Measurements from ENCODE around the gene SLC29A1.
"Not testable (repeated sequence)": the region's sequence is repeated elsewhere in the genome, so short reads cannot be mapped to it uniquely, and the experiment has no call there.

SLC29A1 gene

DNA sequence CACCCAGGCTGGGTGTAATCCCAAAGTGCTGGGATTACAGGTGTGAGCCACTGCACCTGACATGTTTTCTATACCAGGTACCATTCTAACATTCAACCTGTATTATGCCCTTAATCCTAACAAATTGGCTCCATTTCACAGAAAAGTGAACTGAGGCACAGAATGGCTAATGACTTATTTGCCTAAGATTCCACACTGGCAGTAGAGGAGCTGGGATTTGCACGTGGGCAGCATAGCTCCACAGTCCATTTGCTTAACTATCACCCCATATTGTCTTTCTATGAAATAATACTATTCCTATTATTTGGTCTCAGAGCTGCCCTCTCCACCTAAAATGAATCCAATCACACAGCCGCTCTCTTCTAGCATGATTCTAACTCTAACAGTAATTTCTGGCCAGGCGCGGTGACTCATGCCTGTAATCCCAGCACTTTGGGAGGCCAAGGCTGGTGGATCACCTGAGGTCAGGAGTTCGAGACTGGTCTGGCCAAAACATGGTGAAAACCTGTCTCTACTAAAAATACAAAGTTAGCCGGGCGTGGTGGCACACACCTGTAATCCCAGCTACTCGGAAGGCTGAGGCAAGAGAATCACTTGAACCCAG, 30.0 kb upstream of the SLC29A1 start:
- in situ Hi-C loops (cut with MboI; ENCODE audit: low sequenced_read_pairs) = no loop called here

DNA sequence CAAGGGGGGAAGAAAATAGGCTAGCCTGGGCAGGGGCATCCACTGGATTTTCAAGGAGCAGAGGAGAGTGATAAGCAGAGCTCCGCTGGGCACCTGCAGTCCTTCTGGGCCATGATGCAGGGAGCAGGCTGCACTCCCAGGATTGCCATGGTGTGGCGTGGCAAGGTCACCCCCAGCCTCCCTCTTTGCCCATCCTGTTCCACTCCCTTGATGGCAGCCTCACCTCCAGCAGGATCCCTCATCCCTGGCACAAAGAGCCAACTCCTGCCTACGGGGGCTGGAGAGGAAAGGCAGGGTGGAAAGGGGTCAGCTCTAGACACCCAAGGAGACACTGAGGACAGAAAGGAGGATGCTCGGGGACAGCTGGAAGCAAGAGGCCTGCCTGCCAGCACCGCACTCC, 29.1 kb upstream of the SLC29A1 start:
- in situ Hi-C loops (cut with MboI; ENCODE audit: low sequenced_read_pairs) = no loop called here

DNA sequence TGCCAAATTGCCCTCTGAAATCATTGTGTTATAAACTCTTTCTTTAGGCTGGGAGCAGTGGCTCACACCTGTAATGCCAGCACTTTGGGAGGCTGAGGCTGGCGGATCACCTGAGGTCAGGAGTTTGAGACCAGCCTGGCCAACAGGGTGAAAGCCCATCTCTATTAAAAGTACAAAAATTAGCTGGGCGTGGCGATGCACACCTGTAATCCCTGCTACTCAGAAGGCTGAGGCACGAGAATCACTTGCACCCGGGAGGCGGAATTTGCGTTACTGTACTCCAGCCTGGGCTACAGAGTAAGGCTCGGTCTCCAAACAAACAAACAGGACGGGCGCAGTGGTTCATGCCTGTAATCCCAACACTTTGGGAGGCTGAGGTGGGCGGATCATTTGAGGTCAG, 27.0 kb upstream of the SLC29A1 start:
- in situ Hi-C loops (cut with MboI; ENCODE audit: low sequenced_read_pairs) = not testable (repeated sequence)

DNA sequence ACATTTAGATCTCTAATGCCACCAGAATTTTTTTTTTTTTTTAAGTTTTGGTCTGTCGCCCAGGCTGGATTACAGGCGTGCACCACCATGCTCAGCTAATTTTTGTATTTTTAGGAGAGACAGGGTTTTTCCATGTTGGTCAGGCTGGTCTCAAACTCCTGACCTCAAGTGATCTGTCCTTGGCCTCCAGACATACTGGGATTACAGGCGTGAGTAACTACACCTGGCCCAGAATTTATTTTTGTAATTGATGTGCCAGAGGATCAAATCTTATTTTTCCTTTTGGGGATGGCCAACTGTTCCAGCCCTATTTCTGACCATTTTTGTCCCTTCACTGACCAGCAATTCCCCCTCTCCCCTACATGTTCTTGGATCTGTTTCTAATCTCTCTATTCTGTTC, 24.7 kb upstream of the SLC29A1 start:
- in situ Hi-C loops (cut with MboI; ENCODE audit: low sequenced_read_pairs) = no loop called here

DNA sequence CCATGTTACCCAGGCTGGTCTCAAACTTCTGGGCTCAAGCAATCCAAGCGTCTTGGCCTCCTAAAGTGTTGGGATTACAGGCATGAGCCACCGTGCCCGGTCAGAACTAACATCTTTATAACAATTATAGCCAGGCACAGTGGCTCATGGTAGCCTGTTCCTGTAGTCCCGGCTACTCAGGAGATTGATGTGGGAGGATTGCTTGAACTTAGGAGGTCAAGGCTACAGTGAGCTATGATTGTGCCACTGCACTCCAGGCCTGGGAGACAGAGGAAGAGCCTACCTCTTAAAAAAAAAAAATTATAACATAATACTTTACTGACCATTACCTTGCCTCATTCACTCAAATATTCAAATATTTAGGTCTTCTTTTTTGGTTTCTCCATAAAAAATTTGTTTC, 23.5 kb upstream of the SLC29A1 start:
- in situ Hi-C loops (cut with MboI; ENCODE audit: low sequenced_read_pairs) = no loop called here

DNA sequence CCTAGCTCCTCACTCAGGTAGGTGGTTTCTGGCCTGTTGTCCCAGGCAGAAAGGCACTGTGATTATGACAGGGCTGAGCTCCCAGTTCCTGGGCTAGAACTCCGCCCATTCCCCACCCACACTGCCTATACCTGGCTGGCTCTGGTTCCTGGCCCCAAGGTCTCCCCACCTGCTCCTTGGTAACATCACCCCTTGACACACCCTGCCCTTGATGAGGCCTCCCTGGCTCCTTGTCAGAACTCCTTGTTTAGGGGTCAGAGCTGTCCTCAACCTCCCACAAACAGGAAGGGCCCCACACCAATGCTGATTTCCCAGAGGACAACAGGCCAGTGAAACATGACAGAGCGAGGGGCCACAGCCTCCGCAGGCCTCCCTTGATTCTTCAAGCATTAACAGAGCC, 22.2 kb upstream of the SLC29A1 start:
- in situ Hi-C loops (cut with MboI; ENCODE audit: low sequenced_read_pairs) = no loop called here

DNA sequence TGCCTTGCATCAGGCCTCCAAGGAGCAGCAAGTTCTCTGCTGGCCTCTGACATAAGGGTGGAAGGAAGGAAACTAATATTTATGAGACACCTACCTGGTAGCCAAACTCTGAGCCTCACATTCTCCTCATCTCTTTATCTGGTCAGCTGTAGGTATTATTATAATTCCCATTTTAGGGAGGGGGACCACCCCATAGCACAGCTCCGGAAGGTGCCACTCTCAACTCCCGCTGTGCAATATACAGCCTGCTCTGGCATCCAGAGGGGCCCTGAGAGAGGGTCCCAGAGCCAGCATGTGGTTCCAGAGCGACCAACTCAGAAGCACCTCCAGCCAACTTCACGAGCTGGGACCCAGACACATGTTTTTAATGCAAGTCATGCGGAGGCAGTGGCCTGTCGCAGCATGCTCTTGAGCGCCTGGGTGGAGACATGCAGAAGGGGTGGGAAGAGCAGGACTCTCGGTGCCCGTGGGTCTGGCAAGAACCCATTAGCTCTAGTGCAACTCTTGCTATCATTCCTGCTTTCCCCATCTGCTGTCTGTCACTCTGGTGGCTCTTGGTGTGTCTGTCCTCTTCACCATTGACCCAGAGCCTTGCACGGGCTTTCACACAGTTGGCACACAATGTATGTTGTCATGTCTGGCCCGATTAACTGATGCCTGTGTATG, 21.6 kb upstream of the SLC29A1 start:
- in situ Hi-C loops (cut with MboI; ENCODE audit: low sequenced_read_pairs) = no loop called here

DNA sequence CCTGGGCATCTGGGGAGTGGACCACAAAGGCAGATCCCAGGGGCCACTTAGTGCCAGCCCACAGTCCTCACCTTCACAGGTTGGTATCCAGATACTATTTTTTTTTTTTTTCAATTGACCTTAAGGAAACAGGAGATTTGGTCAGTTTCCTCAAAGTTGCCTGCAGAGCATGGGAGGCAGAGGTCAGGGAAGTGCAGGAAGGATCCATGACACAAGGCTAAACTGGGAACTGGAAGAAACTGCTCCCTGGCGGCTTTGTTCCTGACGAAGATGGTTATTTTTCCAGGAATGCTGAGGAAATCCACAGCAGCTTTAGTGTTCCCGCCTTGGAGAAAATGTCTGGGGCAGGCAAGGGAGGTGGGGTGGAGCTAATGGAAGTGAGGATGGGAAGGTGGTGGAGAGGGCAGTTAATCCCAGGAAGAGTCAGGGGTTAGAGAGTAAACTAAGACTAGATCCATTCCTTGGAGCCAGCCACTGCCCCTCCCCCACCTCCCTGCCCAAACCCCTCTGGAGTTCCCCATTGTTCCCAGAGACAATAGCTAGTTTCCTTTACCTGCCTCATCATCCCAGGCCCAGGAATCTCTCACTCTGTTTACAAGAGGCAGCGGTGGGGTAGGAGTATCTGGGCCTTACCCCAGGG, 20.9 kb upstream of the SLC29A1 start:
- in situ Hi-C loops (cut with MboI; ENCODE audit: low sequenced_read_pairs) = no loop called here

DNA sequence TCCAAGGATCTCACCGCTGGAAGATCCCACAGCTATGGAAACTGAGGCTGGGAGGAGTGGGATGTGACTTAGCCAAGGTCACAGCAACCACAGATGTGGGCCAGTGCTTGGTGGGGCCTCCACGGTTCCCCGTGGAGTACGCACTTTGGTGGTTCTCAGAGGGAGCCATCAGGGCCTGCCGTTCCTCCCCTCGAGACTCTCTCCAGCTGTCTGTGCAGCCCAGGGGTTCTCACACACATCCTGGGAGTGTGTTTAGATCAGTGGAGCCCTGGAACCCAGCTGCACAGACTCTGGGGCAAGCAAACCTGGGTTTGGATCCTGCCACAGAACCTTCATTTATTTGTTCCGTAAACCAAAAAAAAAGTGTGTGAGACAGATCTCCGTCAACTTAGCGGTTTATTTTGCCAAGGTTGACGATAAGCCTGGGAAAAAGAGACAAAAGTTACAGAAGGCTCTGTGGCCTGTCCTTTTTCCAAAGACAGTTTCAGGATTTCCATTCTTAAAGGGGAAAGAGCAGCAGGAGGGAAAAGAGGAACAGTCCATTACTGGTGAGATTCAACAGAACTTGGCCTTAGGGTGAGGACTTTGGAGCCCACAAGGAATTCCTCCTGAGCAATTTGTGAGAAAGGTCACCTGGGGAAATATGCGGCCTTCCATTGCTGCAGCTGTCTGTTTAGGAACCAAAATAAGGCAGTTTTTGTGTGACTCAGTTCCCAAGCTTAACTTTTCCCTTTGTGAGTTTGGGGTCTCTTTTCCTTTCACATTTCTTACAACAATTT, 20.2 kb upstream of the SLC29A1 start:
- in situ Hi-C loops (cut with MboI; ENCODE audit: low sequenced_read_pairs) = no loop called here

DNA sequence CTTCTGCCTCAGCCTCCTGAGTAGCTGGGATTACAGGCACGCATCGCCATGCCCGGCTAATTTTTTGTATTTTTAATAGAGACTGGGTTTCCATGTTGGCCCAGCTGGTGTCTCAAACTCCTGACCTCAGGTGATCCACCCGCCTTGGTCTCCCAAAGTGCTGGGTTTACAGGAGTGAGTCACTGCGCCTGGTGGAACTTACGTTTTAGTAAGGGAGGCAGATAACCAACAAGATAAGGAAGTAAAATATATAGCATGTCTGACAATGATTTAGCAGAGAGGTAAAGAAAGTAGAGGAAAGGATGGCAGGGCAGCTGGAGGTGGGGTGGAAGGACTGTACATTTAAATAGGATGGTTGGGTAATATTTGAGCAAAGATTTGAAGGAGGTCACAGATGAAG, 19.4 kb upstream of the SLC29A1 start:
- in situ Hi-C loops (cut with MboI; ENCODE audit: low sequenced_read_pairs) = no loop called here

DNA sequence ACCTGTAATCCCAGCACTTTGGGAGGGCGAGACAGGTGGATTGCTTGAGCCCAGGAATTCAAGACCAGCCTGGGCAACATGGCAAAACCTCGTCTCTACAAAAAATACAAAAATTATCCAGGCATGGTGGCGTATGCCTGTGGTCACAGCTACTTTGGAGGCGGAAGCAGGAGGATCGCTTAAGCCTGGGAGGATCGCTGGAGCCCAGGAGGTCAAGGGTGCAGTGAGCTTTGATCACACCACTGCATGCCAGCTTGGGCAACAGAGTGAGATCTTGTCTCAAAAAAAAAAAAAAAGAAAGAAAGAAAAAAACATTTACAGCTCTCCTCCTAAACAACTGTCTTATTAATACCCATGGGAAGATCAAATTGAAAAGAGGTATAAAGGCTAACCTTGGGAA, 15.4 kb upstream of the SLC29A1 start:
- in situ Hi-C loops (cut with MboI; ENCODE audit: low sequenced_read_pairs) = no loop called here

DNA sequence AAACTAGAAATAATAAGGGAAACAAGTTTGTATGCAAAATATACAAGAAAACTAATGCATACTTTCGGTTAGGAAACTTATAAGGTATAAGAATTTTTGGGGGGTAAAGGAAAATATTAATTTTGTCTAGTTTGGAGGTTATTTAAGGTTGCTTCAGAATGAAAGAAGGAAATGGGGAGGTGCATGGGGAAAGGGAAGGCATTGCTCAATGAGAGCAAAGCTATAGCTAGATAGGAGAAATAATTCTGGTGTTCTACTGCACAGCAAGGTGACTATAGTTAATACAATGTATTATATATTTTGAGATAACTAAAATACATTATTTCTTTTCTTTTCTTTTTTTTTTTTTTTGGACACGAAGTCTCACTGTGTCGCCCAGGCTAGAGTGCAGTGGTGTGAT, 12.1 kb upstream of the SLC29A1 start:
- in situ Hi-C loops (cut with MboI; ENCODE audit: low sequenced_read_pairs) = no loop called here

DNA sequence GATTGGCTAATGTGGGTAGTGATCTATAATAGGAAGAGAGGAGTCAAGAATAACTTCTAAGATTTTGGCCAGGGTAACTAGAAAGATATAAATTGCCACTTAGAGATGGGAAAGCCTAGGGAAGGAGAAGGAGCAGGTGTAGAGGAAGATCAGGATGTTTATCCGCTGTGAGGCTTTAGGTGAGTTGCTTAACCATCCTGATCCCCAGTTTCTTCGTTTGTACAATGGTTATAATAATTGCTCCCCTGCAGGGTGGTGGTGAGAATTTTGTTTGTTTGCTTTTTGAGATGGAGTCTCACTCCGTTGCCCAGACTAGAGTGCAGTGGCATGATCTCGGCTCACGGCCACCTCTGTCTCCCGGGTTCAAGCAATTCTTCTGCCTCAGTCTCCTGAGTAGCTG, 9.1 kb upstream of the SLC29A1 start:
- in situ Hi-C loops (cut with MboI; ENCODE audit: low sequenced_read_pairs) = no loop called here

DNA sequence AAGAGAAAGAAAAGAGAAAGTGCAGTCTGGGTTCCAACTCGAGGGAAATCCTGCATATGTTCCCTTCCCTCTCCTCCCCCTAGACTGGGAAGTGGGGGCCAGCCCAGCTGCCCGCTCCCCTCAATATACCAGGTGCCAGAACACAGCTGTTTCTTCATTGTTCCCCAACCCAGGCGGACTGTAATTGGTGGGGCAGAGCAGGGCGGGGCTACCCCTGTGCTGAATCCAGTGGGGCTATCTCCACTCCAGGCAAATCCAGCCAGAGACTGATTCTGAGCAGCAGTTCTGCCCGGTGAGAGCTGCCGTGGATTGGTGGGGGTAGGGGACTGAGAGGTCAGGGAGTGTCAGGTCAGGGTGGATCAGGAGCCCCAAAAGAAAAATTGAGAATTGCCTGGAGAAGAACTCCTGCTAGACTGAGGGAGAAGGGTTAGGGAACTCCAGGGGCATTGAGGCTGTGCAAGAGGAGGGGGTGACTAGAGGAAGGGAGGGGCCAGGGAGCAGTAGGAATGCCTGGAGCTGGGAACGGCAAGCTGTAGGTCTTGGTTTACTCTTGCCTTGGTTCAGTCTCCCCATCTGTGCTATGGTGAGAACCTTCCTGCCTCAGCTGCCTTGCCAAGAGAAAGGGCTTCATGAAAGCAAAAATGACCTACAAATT, 6.6 kb upstream of the SLC29A1 start, which contains the start of gene MYMX:
Gene MYMX (plus strand): TSS at position 250 of the 655 bp plus-strand sequence. CDS start 546 bp downstream, outside the sequence.
- in situ Hi-C loops (cut with MboI; ENCODE audit: low sequenced_read_pairs) = no loop called here

DNA sequence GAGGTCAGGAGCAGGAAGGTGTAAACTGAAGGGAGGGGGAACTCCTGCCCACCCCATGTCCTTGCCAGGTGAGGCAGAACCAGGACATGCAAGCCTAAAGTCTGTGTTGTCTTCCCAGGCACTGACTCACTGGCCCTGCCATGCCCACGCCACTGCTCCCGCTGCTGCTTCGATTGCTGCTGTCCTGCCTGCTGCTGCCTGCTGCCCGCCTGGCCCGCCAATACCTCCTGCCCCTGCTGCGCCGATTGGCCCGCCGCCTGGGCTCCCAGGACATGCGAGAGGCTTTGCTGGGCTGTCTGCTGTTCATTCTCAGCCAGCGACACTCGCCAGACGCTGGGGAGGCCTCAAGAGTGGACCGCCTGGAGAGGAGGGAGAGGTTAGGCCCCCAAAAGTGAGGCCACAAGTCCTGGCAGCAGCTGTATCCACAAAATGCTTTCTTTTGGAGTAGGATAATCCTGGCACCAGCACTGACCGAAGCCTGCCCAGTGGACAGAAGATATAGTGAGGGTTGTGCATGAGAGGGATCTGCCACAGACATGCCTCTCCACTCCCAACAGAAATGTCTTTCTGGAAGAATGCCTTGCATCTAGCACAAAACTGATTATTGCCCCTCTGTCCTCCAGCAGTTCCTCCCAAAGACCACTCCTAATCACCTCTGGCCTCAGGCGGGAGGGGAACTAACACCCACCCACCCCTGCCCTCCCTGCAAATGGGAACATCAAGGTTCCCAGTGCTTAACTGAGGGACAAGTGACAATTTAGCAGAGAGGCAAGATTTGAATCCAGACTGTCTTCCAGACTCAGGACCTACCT, 5.9 kb upstream of the SLC29A1 start:
- in situ Hi-C loops (cut with MboI; ENCODE audit: low sequenced_read_pairs) = no loop called here

DNA sequence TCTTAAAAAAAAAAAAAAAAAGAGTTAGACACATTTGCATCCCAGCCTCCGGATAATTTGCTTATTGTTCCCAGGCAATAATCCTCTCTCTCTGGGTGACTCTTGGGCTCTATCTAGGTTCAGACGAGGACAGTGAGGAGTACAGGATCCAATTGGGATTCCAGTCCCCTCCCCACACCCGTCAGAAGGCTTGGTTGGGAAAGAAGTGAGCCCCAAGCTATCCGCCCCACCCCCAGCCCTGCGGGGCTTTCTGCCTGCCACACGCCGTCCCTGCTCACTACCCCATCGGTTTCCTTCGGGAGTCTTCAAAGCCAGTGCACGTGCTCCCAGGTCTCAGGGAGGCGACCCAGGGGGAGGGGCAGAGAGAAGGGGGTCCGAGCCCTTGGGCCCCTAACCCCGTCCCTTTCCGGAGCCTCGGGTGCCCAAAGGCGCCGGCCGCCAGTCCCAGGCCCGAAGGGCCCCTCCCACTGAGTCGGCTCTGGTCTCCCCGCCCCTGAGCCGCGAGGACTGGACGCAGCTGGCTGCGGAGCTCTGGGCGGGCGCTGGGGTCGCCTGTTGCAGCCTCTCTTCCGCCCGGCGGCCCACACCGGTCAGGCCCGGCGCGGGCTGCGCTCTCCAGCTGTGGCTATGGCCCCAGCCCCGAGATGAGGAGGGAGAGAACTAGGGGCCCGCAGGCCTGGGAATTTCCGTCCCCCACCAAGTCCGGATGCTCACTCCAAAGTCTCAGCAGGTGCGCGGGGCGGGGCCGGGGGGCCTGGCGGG, 4.2 kb upstream of the SLC29A1 start:
- in situ Hi-C loops (cut with MboI; ENCODE audit: low sequenced_read_pairs) = no loop called here

DNA sequence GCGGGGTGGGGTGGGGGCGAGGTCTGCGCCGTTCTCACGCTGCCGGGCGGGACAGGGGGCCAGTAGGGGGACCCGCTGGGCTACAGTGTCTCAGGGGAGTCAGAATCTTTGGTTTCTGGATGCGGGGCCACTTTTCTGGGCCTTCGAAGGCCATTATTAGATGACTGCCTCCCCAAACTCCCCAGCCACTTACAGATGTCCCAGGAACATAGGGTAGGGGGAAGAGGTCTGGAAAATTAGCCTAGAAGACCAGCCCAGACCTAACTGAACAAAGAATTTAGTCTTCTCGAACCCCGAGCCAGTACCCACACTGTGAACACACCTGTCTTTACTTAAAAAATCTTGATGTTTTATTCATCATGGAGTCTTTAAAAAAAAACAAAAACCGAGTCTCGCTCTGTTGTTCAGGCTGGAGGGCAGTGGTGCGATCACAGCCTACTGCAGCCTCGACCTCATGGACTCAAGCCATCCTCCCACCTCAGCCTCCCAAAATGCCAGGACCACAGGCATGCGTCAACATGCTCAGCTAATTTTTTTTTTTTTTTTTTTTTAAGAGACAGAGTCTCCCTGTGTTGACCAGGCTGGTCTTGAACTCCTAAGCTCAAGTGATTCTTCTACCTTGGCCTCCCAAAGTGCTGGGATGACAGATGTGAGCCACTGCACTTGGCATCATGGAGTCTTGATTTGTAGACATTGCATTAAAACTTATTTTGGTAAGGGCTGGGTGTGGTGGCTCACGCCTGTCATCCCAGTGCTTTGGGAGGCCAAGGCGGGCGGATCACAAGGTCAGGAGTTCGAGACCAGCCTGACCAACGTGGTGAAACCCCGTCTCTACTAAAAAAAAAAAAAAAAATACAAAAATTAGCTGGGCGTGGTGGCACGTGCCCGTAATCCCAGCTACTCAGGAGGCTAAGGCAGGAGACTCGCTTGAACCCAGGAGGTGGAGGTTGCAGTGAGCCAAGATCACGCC, 3.3 kb upstream of the SLC29A1 start:
- in situ Hi-C loops (cut with MboI; ENCODE audit: low sequenced_read_pairs) = no loop called here

DNA sequence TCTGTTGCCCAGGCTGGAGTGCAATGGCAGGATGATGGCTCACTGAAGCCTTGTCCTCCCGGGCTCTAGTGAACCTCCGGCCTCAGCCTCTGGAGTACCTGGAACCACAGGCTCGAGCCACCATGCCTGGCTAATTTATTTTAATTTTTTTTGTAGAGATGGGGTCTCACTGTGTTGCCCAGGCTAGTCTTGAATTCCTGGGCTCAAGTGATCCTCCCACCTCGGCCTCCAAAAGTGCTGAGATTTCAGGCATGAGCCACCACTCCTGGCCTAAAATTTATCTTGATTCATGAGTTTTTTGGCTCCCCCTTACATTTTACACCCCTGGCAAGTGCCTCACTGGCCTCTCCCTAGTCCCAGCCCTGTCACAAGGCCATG, 2.5 kb upstream of the SLC29A1 start:
- in situ Hi-C loops (cut with MboI; ENCODE audit: low sequenced_read_pairs) = no loop called here

All from HL-60/S4 (cell line).